K562 (cell line): ENCODE measurements around the gene TTLL11. TPM values are rescaled to one million over a fixed set of nuclear protein-coding genes. Genes with fewer than 3 reads are reported as not detected.

Experiments
- ATAC-seq: fragments of 200-7000 bp; cut with Tn5 transposase; 3 replicates; pipeline ENCODE4 v1.9.1; 2020; ENCODE audit warnings: moderate library complexity
- BruUV-seq: library from RNA; stranded (reverse); fragments of 400-500 nt; replicated peaks from 2 replicates; lab custom pipeline; 2021; lab: Mats Ljungman, UMichigan
- CTCF ChIA-PET: fragments of 300-600 bp; formaldehyde crosslinking; extraction: SDS; loops from one replicate; lab custom pipeline; 2021; ENCODE audit warnings: low intra/inter-chr PET ratio; lab: Yijun Ruan, JAX
- POLR2A ChIA-PET: fragments of 300-600, 350-650 bp; sonication (Branson Sonifier 250); formaldehyde crosslinking; extraction: SDS; loops from one replicate; lab custom pipeline; 2021; ENCODE audit warnings: antibody characterized with exemption, inconsistent platforms; lab: Yijun Ruan, JAX
- DNase-seq, 4 experiments: peaks; one replicate each; pipeline versions ENCODE4 v3.0.0 to v3.0.0-alpha.2; 2011 to 2018; ENCODE audit warnings: low spot score in 3 of 4, mixed read lengths in 3 of 4; ENCODE audit errors: extremely low read depth in 1 of 4
- FAIRE-seq: peaks from 2 replicates; lab custom pipeline; 2011; peaks lifted over from hg19 to GRCh38; lab: Jason Lieb, UNC
- H2AFZ ChIP-seq: 2 replicates; pipeline ENCODE4 v1.6.0; 2011; ENCODE audit warnings: low read depth, low read length, control low read depth, inconsistent platforms
- H3K27ac ChIP-seq: fragments of 200-600 bp; 3 replicates; pipeline ENCODE4 v1.8.0; 2011; ENCODE audit warnings: low read depth, mild to moderate bottlenecking, control low read depth, inconsistent platforms, low read length, moderate library complexity, mixed read lengths; ENCODE audit errors: extremely low read depth
- H3K27me3 ChIP-seq, 2 experiments: fragments of 300-600 bp in 1 of 2; 2 replicates in 1 of 2; 3 replicates in 1 of 2; pipeline versions ENCODE4 v1.6.0 to v1.8.0; 2011; ENCODE audit warnings: inconsistent platforms in 2 of 2, low read length in 2 of 2, mild to moderate bottlenecking in 1 of 2, mixed read lengths in 1 of 2, moderate library complexity in 1 of 2; ENCODE audit not compliant: control insufficient read depth in 2 of 2, insufficient read depth in 2 of 2
- H3K36me3 ChIP-seq: fragments of 300-600 bp; 3 replicates; pipeline ENCODE4 v1.8.0; 2011; ENCODE audit warnings: mild to moderate bottlenecking, low read length, inconsistent platforms; ENCODE audit not compliant: control insufficient read depth, insufficient read depth
- H3K4me1 ChIP-seq, 2 experiments: fragments of 200-600 bp in 1 of 2; replicated peaks in 1 of 2; 2 replicates in 1 of 2; 3 replicates in 1 of 2; pipeline versions ENCODE4 v1.5.1 to v1.8.0; 2011; ENCODE audit warnings: inconsistent platforms in 2 of 2, low read length in 2 of 2, mild to moderate bottlenecking in 1 of 2, mixed read lengths in 1 of 2, moderate library complexity in 1 of 2; ENCODE audit not compliant: control insufficient read depth in 2 of 2, insufficient read depth in 2 of 2
- H3K4me2 ChIP-seq: 2 replicates; pipeline ENCODE4 v1.6.1; 2011; ENCODE audit warnings: low read length, control low read depth, inconsistent platforms, mixed read lengths; ENCODE audit not compliant: insufficient read depth
- H3K4me3 ChIP-seq: fragments of 200-600 bp; sonication (generic), shearing (Covaris generic); 2 replicates; pipeline ENCODE4 v1.5.1; 2016; ENCODE audit warnings: control low read depth, inconsistent platforms
- H3K79me2 ChIP-seq: fragments of 200-600 bp; 3 replicates; pipeline ENCODE4 v1.8.0; 2011; ENCODE audit warnings: low read length, inconsistent platforms; ENCODE audit not compliant: control insufficient read depth, insufficient read depth
- H3K9ac ChIP-seq, 2 experiments: 2 replicates each; pipeline versions ENCODE4 v1.6.0 to v1.6.1; 2011; ENCODE audit warnings: low read depth in 2 of 2, low read length in 2 of 2, control low read depth in 1 of 2, inconsistent platforms in 1 of 2, mild to moderate bottlenecking in 1 of 2, mixed read lengths in 1 of 2; ENCODE audit not compliant: insufficient read depth in 1 of 2
- H3K9me1 ChIP-seq: one replicate; pipeline ENCODE4 v1.6.0; 2011; ENCODE audit warnings: inconsistent platforms, mild to moderate bottlenecking, low read length, moderate library complexity; ENCODE audit not compliant: control insufficient read depth, insufficient read depth
- H3K9me3 ChIP-seq: replicated peaks from 2 replicates; pipeline ENCODE4 v1.5.1; 2011; ENCODE audit warnings: low read depth, low read length, inconsistent platforms; ENCODE audit not compliant: control insufficient read depth, insufficient read depth
- H4K20me1 ChIP-seq: replicated peaks from 2 replicates; pipeline ENCODE4 v1.6.1; 2011; ENCODE audit warnings: low read length, inconsistent platforms, mixed read lengths; ENCODE audit not compliant: control insufficient read depth, insufficient read depth
- GTF3C2 ChIP-seq: IDR thresholded peaks from 3 replicates; pipeline ENCODE4 v1.6.1; 2011; ENCODE audit warnings: borderline replicate concordance, mild to moderate bottlenecking, moderate library complexity; ENCODE audit not compliant: insufficient read length; ENCODE audit errors: extremely low read depth
- HOXB6 ChIP-seq: fragments of 250-450 bp; sonication (Bioruptor Pico); IDR thresholded peaks from 2 replicates; pipeline ENCODE4 v1.5.1; 2022; ENCODE audit warnings: mild to moderate bottlenecking, borderline replicate concordance
- MBD2 ChIP-seq: sonication (generic); IDR thresholded peaks from 2 replicates; pipeline ENCODE4 v1.6.1; 2016; ENCODE audit warnings: low read depth, borderline replicate concordance
- PBX2 ChIP-seq, 2 experiments: IDR thresholded peaks in 1 of 2; conservative IDR thresholded peaks in 1 of 2; 2 replicates each; pipeline ENCODE4 v1.6.1; 2016; ENCODE audit warnings: low read depth in 2 of 2, mild to moderate bottlenecking in 1 of 2, missing compliant biosample characterization in 1 of 2, missing genetic modification characterization in 1 of 2, moderate library complexity in 1 of 2
- TAF1 ChIP-seq: IDR thresholded peaks from 2 replicates; pipeline ENCODE4 v1.6.1; 2011; ENCODE audit warnings: mild to moderate bottlenecking, low read length, moderate library complexity; ENCODE audit not compliant: insufficient read depth, control insufficient read depth, severe bottlenecking; ENCODE audit errors: extremely low read depth
- TSHZ1 ChIP-seq: fragments of 250-450 bp; sonication (Bioruptor Pico); IDR thresholded peaks from 2 replicates; pipeline ENCODE4 v1.4.0; 2020; ENCODE audit warnings: mild to moderate bottlenecking, moderate library complexity
- ZFP91 ChIP-seq: sonication (generic); formaldehyde crosslinking; IDR thresholded peaks from 2 replicates; pipeline ENCODE4 v1.8.0; 2022; ENCODE audit warnings: mild to moderate bottlenecking, missing genetic modification reagents
- ZNF174 ChIP-seq: fragments of 250-450 bp; sonication (Bioruptor Pico); IDR thresholded peaks from 2 replicates; pipeline ENCODE4 v1.4.0; 2020; ENCODE audit warnings: mild to moderate bottlenecking
- ZZZ3 ChIP-seq: fragments of 450-650 bp; IDR thresholded peaks from 2 replicates; pipeline ENCODE4 v1.6.1; 2016; ENCODE audit warnings: antibody characterized with exemption, mild to moderate bottlenecking, moderate library complexity
- WGBS: fragments of 100-300 bp; shearing (Covaris generic); methylation state at CpG from one replicate; pipeline ENCODE4 v1.1.6; 2016; ENCODE audit warnings: low coverage, mixed read lengths; ENCODE audit not compliant: insufficient coverage; ENCODE audit errors: missing lambda C conversion rate; 5-methylcytosine and 5-hydroxymethylcytosine counted together
- in situ Hi-C: fragments of 300-500 bp; cut with MboI; formaldehyde crosslinking; loops from 4 replicates; pipeline ENCODE4 v1.15.0; 2018; ENCODE audit warnings: inconsistent platforms, mixed read lengths
- intact Hi-C: fragments of 100-400 bp; cut with micrococcal nuclease; formaldehyde crosslinking; loops from 2 replicates; pipeline ENCODE4 v1.14.2; 2022
- polyA plus RNA-seq, 8 experiments: library from polyadenylated mRNA; depleted of rRNA in 4 of 8; stranded (reverse) in 5 of 8; unstranded in 3 of 8; fragments of >200 nt; fragmentation: Nextera tagmentation in 2 of 8; fragmentation: Illumina TruSeq in 1 of 8; extraction: Ambion mirVana in 2 of 8; extraction: Trizol in 1 of 8; gene quantifications; 2 replicates each; pipeline versions ENCODE4 v1.2.1 to v1.2.3, GENCODE V29; 2011 to 2014; ENCODE audit warnings: inconsistent platforms in 1 of 8, missing spikeins in 1 of 8
- total RNA-seq, 7 experiments: library from RNA; depleted of rRNA in 6 of 7; stranded (reverse); fragments of >200 nt in 6 of 7; fragmentation: Illumina TruSeq in 2 of 7; extraction: Trizol in 2 of 7; gene quantifications; 2 replicates each; pipeline versions ENCODE4 v1.2.1 to v1.2.3, GENCODE V29; 2011 to 2021; ENCODE audit warnings: low replicate concordance in 1 of 7

The TTLL11 gene
- total and polyA plus RNA-seq, 9 of the 15 experiments (the other 6 are each of a cell fraction or from before 2014, with no cell fraction given) = 0.83 to 4.4 (median 2.7) TPM

GRCh38 chr9:121866927-121867326, 226.2 kb downstream of the TTLL11 start (continued):
- no peak for TF ChIP-seq ZFP91 (CRISPR knock-in tag)
- TF ChIP-seq HOXB6 = no peak
- TF ChIP-seq TAF1 = no peak
- TF ChIP-seq PBX2 (CRISPR knock-in tag; IDR thresholded peaks at IDR 0.05; ENCODE audit: low read depth) = no peak
- no peak for TF ChIP-seq PBX2 (tag; conservative IDR thresholded peaks at IDR 0.05; ENCODE audit: low read depth)

GRCh38 chr9:121865884-121866283, 227.2 kb downstream of the TTLL11 start:
- intact Hi-C loops = no loop called here
- Histone ChIP-seq H3K9ac (no peak overlapping the region), H3K79me2 (no peaks in the 10 kb centered on the region), H3K27me3 (peaks cover 15 to 17% of the 10 kb centered on the region in 2 experiments), H3K9me3 (no peaks in the 10 kb centered on the region), H3K4me2 (no peak overlapping the region), H4K20me1 (peaks cover 4% of the 10 kb centered on the region; the same call in 1 of the 2 replicates), H3K36me3 (no peaks in the 10 kb centered on the region), H3K4me3 (no peak overlapping the region), H3K27ac (no peak overlapping the region), H3K9me1 (no peaks in the 10 kb centered on the region), H3K4me1 (no peaks in the 10 kb centered on the region), H2AFZ (no peak overlapping the region)
- FAIRE-seq (no peak), DNase-seq (no peak), ATAC-seq (no peak)
- POLR2A ChIA-PET = no interaction called here
- 15% methylated on average over 7 of the region's 7 CpGs for WGBS
- CTCF ChIA-PET = interaction anchor here (0.6 kb wide), 1 partner anchor 43 kb away, joined by 3 read pairs; no protein-coding TSS in a partner anchor
- in situ Hi-C loops = no loop called here
- no TSS peak for BruUV-seq
- TF ChIP-seq GTF3C2 (no peak), TSHZ1 (CRISPR knock-in tag) (no peak), ZNF174 (no peak), MBD2 (no peak), ZZZ3 (no peak)
